WTC11 (cell line): ENCODE measurements around the gene PALMD. TPM values are rescaled to one million over a fixed set of nuclear protein-coding genes. Genes with fewer than 3 reads are reported as not detected.

Source experiments
- ATAC-seq: fragments of 200-7000 bp; cut with Tn5 transposase; 2 replicates; pipeline ENCODE4 v1.10.0; 2021; ENCODE audit warnings: mild to moderate bottlenecking, moderate library complexity
- CTCF ChIA-PET: fragments of 300-600 bp; sonication (Branson Sonifier 250); formaldehyde crosslinking; loops from one replicate; lab custom pipeline; 2021; ENCODE audit warnings: antibody characterized with exemption; lab: Charles Lee
- POLR2A ChIA-PET: fragments of 350-600 bp; sonication (Branson Sonifier 250); formaldehyde crosslinking; loops from one replicate; lab custom pipeline; 2021; ENCODE audit warnings: antibody characterized with exemption; lab: Charles Lee
- DNase-seq: peaks from one replicate; pipeline ENCODE4 v3.0.0; 2021; ENCODE audit warnings: low spot score
- H3K27ac Mint-ChIP-seq: 2 replicates; pipeline ENCODE4 v1.8.0; 2021; ENCODE audit warnings: mixed read lengths
- H3K27me3 Mint-ChIP-seq: 2 replicates; pipeline ENCODE4 v1.8.0; 2021; ENCODE audit warnings: low read depth, mild to moderate bottlenecking, moderate library complexity, mixed read lengths
- H3K36me3 Mint-ChIP-seq: 2 replicates; pipeline ENCODE4 v1.8.0; 2021; ENCODE audit warnings: mixed read lengths
- H3K4me1 Mint-ChIP-seq: 2 replicates; pipeline ENCODE4 v1.8.0; 2022; ENCODE audit warnings: mixed read lengths
- H3K4me3 Mint-ChIP-seq: 2 replicates; pipeline ENCODE4 v1.8.0; 2021; ENCODE audit warnings: mild to moderate bottlenecking, moderate library complexity, mixed read lengths
- H3K9me3 Mint-ChIP-seq: 2 replicates; pipeline ENCODE4 v1.8.0; 2021; ENCODE audit warnings: mixed read lengths
- ARID4B ChIP-seq: sonication (generic); formaldehyde crosslinking; IDR thresholded peaks from 2 replicates; pipeline ENCODE4 v1.8.0; 2023; ENCODE audit warnings: missing genetic modification reagents, mild to moderate bottlenecking, borderline replicate concordance
- ELF4 ChIP-seq: sonication (generic); formaldehyde crosslinking; IDR thresholded peaks from 2 replicates; pipeline ENCODE4 v1.8.1; 2022; ENCODE audit warnings: low read depth, mild to moderate bottlenecking, moderate library complexity, missing genetic modification reagents
- ESRRA ChIP-seq: sonication (generic); formaldehyde crosslinking; IDR thresholded peaks from 2 replicates; pipeline ENCODE4 v1.8.1; 2022; ENCODE audit warnings: mild to moderate bottlenecking, missing genetic modification reagents, borderline replicate concordance
- ETV6 ChIP-seq: sonication (generic); formaldehyde crosslinking; IDR thresholded peaks from 2 replicates; pipeline ENCODE4 v1.8.1; 2022; ENCODE audit warnings: mild to moderate bottlenecking, missing genetic modification reagents
- FOXK1 ChIP-seq: sonication (generic); formaldehyde crosslinking; IDR thresholded peaks from 2 replicates; pipeline ENCODE4 v1.8.0; 2022; ENCODE audit warnings: mild to moderate bottlenecking, moderate library complexity, missing genetic modification reagents
- KAT7 ChIP-seq: sonication (generic); formaldehyde crosslinking; IDR thresholded peaks from 2 replicates; pipeline ENCODE4 v1.8.1; 2023; ENCODE audit warnings: missing genetic modification reagents, mild to moderate bottlenecking, borderline replicate concordance
- MXD4 ChIP-seq: fragments of 250-450 bp; sonication (Bioruptor Pico); IDR thresholded peaks from 2 replicates; pipeline ENCODE4 v1.8.0; 2021; ENCODE audit warnings: mild to moderate bottlenecking, moderate library complexity, borderline replicate concordance
- NFE2L1 ChIP-seq: sonication (generic); formaldehyde crosslinking; IDR thresholded peaks from 2 replicates; pipeline ENCODE4 v1.8.1; 2023; ENCODE audit warnings: missing genetic modification reagents
- NFYB ChIP-seq: sonication (generic); formaldehyde crosslinking; conservative IDR thresholded peaks from 2 replicates; pipeline ENCODE4 v1.8.0; 2022; ENCODE audit warnings: low read depth, missing genetic modification reagents
- NR1H2 ChIP-seq: sonication (generic); formaldehyde crosslinking; IDR thresholded peaks from 2 replicates; pipeline ENCODE4 v1.9.0; 2021; ENCODE audit warnings: mild to moderate bottlenecking, moderate library complexity, missing genetic modification reagents
- OVOL2 ChIP-seq: fragments of 250-450 bp; sonication (Bioruptor Pico); IDR thresholded peaks from 2 replicates; pipeline ENCODE4 v1.9.0; 2021; ENCODE audit warnings: mild to moderate bottlenecking, borderline replicate concordance
- SMAD3 ChIP-seq: sonication (generic); formaldehyde crosslinking; IDR thresholded peaks from 2 replicates; pipeline ENCODE4 v1.8.0; 2022; ENCODE audit warnings: missing genetic modification reagents, mild to moderate bottlenecking, borderline replicate concordance
- ZBTB21 ChIP-seq: sonication (generic); formaldehyde crosslinking; IDR thresholded peaks from 2 replicates; pipeline ENCODE4 v1.8.1; 2023; ENCODE audit warnings: mild to moderate bottlenecking, missing genetic modification reagents, borderline replicate concordance
- ZNF219 ChIP-seq: sonication (generic); formaldehyde crosslinking; IDR thresholded peaks from 2 replicates; pipeline ENCODE4 v1.8.0; 2023; ENCODE audit warnings: missing genetic modification reagents, mild to moderate bottlenecking, borderline replicate concordance
- ZNF396 ChIP-seq: fragments of 250-450 bp; sonication (Bioruptor Pico); IDR thresholded peaks from 2 replicates; pipeline ENCODE4 v1.8.0; 2021; ENCODE audit warnings: mild to moderate bottlenecking, moderate library complexity, borderline replicate concordance
- ZNF423 ChIP-seq: fragments of 250-450 bp; sonication (Bioruptor Pico); IDR thresholded peaks from 2 replicates; pipeline ENCODE4 v2.1.2; 2022; ENCODE audit warnings: mild to moderate bottlenecking, moderate library complexity
- ZNF671 ChIP-seq: fragments of 250-450 bp; sonication (Bioruptor Pico); IDR thresholded peaks from 2 replicates; pipeline ENCODE4 v1.8.0; 2021; ENCODE audit warnings: mild to moderate bottlenecking
- total RNA-seq: library from RNA; stranded (reverse); gene quantifications from 3 replicates; pipeline ENCODE4 v1.2.3, GENCODE V29; 2021
- TF ChIP-seq, protein P1 (sequence below): sonication (generic); formaldehyde crosslinking; IDR thresholded peaks from 2 replicates; pipeline ENCODE4 v1.8.0; 2022; ENCODE audit warnings: missing genetic modification reagents
- TF ChIP-seq, protein P2 (sequence below): fragments of 250-450 bp; sonication (Bioruptor Pico); IDR thresholded peaks from 2 replicates; pipeline ENCODE4 v2.1.2; 2022; ENCODE audit warnings: mild to moderate bottlenecking, moderate library complexity
- TF ChIP-seq, protein P3 (sequence below): sonication (generic); formaldehyde crosslinking; IDR thresholded peaks from 2 replicates; pipeline ENCODE4 v1.8.0; 2022; ENCODE audit warnings: mild to moderate bottlenecking, missing genetic modification reagents

PALMD gene
- total RNA-seq, 1 experiment from 2014 or later, result 0.07 TPM

DNA sequence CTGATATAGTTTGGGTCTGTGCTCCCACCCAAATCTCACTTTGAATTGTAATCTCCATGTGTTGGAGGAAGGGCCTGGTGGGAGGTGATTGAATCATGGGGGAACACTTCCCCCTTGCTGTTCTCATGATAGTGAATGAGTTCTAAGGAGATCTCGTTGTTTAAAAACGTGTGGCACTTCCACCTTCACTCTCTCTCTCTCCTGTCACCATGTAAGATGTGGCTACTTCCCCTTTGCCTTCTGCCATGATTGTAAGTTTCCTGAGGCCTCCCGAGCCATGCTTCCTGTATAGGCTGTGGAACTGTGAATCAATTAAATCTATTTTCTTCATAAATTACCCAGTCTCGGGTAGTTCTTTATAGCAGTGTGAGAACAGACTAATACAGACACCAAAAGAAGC, 80.1 kb downstream of the PALMD start:
- ATAC-seq (no peak), DNase-seq (no peak)
- Mint-ChIP-seq H3K36me3 (no peaks in the 10 kb centered on the region; the same call in 1 of the 2 replicates), H3K4me1 (peaks cover 25% of the 10 kb centered on the region), H3K4me3 (no peak overlapping the region), H3K27ac (peak overlapping the region; percentile 20), H3K9me3 (no peaks in the 10 kb centered on the region), H3K27me3 (no peaks in the 10 kb centered on the region)
- TF ChIP-seq FOXK1 (CRISPR knock-in tag) (no peak), ETV6 (no peak)
- CTCF ChIA-PET, result no interaction called here
- POLR2A ChIA-PET, result no interaction called here

DNA sequence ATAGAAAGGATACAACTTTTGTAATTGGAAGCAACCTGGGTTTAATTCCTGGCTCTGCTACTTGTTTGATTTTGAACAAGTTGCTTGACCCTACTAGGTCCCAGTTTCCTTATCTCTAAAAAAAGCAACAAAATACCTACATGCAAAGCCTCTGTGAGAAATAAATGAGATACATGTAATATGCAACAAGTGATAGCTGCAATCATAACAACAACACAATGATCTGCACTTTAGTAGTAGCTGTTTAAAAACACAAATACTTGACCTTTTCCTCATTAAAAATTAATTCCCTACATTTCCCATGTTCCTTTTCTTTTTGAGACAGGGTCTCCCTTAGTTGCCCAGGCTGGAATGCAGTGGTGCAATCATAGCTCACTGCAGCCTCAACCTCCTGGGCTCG, 80.5 kb downstream of the PALMD start:
- ChIA-PET POLR2A (no interaction called here), CTCF (no interaction called here)
- H3K9me3 Mint-ChIP-seq, result no peaks in the 10 kb centered on the region
- H3K27me3 Mint-ChIP-seq, result no peaks in the 10 kb centered on the region
- H3K4me1 Mint-ChIP-seq, result peaks cover 25% of the 10 kb centered on the region
- ATAC-seq (no peak), DNase-seq (no peak)
- TF ChIP-seq KAT7 (CRISPR knock-in tag) (no peak), SMAD3 (CRISPR knock-in tag) (no peak), ZNF219 (no peak), NR1H2 (CRISPR knock-in tag) (no peak), ELF4 (CRISPR knock-in tag) (no peak), ARID4B (no peak), NFYB (CRISPR knock-in tag) (no peak), ETV6 (no peak)
- no peak overlapping the region for H3K4me3 Mint-ChIP-seq
- no peaks in the 10 kb centered on the region; the same call in 1 of the 2 replicates for H3K36me3 Mint-ChIP-seq
- H3K27ac Mint-ChIP-seq, result no peak overlapping the region

DNA sequence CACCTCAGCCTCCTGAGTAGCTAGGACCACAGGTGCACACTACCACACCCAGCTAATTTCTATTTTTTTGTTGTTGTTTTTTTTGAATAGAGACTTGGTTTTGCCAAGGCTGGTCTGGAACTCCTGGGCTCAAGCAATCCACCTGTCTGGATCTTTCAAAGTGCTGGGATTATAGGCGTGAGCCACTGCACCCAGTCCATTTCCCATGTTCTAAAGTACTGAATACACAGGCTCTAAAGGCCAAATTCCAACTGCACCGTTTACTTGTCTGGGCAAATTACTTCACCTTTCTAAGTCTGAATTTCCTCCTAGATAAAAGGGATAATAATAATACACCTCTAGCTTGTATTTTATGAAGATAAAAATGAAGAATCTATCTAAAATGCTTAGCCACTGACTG, 80.9 kb downstream of the PALMD start:
- H3K27ac Mint-ChIP-seq, result no peak overlapping the region
- H3K4me3 Mint-ChIP-seq, result no peak overlapping the region
- ChIA-PET POLR2A (no interaction called here), CTCF (no interaction called here)
- H3K27me3 Mint-ChIP-seq, result no peaks in the 10 kb centered on the region
- no peaks in the 10 kb centered on the region; the same call in 1 of the 2 replicates for H3K36me3 Mint-ChIP-seq
- no peaks in the 10 kb centered on the region for H3K9me3 Mint-ChIP-seq
- ATAC-seq (no peak), DNase-seq (no peak)
- peaks cover 25% of the 10 kb centered on the region for H3K4me1 Mint-ChIP-seq
- TF ChIP-seq ZNF396 (CRISPR knock-in tag) (no peak), ELF4 (CRISPR knock-in tag) (no peak), ZBTB21 (CRISPR knock-in tag) (no peak), ZNF671 (CRISPR knock-in tag) (no peak), MXD4 (CRISPR knock-in tag) (no peak), SMAD3 (CRISPR knock-in tag) (no peak), FOXK1 (CRISPR knock-in tag) (no peak), ESRRA (CRISPR knock-in tag) (no peak), NFYB (CRISPR knock-in tag) (no peak), NFE2L1 (CRISPR knock-in tag) (no peak), ZNF423 (CRISPR knock-in tag) (no peak), OVOL2 (no peak)
- TF ChIP-seq, protein P1, sequence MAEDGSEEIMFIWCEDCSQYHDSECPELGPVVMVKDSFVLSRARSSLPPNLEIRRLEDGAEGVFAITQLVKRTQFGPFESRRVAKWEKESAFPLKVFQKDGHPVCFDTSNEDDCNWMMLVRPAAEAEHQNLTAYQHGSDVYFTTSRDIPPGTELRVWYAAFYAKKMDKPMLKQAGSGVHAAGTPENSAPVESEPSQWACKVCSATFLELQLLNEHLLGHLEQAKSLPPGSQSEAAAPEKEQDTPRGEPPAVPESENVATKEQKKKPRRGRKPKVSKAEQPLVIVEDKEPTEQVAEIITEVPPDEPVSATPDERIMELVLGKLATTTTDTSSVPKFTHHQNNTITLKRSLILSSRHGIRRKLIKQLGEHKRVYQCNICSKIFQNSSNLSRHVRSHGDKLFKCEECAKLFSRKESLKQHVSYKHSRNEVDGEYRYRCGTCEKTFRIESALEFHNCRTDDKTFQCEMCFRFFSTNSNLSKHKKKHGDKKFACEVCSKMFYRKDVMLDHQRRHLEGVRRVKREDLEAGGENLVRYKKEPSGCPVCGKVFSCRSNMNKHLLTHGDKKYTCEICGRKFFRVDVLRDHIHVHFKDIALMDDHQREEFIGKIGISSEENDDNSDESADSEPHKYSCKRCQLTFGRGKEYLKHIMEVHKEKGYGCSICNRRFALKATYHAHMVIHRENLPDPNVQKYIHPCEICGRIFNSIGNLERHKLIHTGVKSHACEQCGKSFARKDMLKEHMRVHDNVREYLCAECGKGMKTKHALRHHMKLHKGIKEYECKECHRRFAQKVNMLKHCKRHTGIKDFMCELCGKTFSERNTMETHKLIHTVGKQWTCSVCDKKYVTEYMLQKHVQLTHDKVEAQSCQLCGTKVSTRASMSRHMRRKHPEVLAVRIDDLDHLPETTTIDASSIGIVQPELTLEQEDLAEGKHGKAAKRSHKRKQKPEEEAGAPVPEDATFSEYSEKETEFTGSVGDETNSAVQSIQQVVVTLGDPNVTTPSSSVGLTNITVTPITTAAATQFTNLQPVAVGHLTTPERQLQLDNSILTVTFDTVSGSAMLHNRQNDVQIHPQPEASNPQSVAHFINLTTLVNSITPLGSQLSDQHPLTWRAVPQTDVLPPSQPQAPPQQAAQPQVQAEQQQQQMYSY, result no peak
- TF ChIP-seq, protein P2, sequence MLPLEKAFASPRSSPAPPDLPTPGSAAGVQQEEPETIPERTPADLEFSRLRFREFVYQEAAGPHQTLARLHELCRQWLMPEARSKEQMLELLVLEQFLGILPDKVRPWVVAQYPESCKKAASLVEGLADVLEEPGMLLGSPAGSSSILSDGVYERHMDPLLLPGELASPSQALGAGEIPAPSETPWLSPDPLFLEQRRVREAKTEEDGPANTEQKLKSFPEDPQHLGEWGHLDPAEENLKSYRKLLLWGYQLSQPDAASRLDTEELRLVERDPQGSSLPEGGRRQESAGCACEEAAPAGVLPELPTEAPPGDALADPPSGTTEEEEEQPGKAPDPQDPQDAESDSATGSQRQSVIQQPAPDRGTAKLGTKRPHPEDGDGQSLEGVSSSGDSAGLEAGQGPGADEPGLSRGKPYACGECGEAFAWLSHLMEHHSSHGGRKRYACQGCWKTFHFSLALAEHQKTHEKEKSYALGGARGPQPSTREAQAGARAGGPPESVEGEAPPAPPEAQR (CRISPR knock-in tag), result no peak
- TF ChIP-seq, protein P3, sequence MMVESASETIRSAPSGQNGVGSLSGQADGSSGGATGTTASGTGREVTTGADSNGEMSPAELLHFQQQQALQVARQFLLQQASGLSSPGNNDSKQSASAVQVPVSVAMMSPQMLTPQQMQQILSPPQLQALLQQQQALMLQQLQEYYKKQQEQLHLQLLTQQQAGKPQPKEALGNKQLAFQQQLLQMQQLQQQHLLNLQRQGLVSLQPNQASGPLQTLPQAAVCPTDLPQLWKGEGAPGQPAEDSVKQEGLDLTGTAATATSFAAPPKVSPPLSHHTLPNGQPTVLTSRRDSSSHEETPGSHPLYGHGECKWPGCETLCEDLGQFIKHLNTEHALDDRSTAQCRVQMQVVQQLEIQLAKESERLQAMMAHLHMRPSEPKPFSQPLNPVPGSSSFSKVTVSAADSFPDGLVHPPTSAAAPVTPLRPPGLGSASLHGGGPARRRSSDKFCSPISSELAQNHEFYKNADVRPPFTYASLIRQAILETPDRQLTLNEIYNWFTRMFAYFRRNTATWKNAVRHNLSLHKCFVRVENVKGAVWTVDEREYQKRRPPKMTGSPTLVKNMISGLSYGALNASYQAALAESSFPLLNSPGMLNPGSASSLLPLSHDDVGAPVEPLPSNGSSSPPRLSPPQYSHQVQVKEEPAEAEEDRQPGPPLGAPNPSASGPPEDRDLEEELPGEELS (CRISPR knock-in tag), result no peak
